A204.1 (cell line): Measurements from ENCODE around the gene NDEL1.

ENCODE experiments used
- FAIRE-seq: peaks from 2 replicates; lab custom pipeline; 2012; peaks lifted over from hg19 to GRCh38; lab: Jason Lieb, UNC

The NDEL1 gene

DNA sequence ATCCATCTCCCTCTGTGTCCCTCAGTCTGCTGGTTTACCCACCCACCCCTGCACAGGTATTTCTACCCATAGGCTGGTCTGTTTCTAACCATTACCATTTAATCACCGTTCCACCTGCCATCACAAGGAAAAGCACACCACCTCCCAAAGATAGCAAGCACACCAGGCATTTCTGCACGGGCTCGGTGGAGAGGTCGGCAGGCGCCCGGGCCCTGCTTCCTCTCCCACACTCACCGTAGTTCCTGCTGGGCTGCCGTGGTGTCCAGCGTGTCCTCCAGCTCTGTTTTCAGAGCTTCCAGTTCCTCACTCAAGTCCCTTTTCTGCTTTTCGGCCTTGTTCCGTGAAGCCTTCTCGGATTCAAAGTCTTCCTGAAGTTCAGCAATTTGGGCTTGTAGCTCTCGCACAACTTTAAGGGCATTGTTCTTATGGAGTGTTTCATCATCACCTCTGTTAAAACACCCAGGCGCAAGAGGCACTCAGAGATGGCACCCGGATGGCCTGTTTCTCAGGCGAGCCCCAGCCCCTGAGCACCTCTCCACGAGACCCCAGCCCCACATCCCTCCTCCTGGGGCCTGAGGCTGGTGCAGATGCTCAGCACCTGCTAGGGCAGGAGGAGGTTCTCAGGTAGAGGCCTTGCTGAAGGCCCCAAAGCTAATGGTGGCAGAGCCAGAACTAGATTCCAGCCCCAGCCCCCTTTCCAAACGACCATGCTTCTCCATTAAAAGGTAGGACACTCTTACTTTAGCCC, 69.0 kb downstream of the NDEL1 start:
- no peak for FAIRE-seq

DNA sequence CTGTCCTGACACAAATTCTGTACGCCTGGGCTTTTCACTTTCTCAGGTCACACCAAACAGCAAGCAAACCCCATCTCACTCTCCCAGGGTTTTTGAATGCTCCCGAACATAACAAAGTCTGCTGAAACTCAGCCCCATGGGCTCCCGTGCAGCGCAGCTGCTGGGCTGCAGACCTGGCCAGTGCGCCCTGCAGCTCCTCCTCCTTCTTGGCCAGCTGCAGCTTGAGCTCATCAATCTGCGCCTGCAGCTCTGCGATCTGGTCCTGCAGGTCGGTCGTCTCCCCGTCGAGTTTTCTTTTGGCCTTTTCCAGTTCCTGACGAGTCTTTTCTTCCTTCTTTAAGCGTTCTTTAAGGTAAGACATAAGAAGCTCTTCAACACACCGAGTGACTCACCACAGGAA, 70.5 kb downstream of the NDEL1 start:
- no peak for FAIRE-seq

DNA sequence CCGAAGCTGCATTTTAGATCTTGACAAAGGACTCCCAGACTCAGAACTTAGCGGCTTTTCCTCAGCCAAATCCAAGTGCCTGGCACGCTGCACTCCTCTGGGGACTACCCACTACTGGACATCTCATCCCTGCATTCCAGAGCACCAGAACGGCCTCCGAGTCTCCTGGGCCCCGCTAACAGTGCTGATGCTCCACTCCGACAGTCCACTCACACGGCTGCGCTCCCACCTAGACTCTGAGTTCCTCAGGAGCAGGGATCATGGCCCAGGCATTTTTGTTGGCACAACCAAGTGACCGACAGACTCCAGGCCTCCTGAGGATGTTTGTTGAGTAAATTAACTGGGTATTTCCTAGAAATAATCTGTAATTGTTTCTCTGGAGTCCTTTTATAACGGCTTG, 79.1 kb downstream of the NDEL1 start:
- FAIRE-seq: no peak
